Left lobe of liver (tissue), 2 donors: ENCODE measurements around the gene LPCAT3. TPM values are rescaled to one million over a fixed set of nuclear protein-coding genes. Genes with fewer than 3 reads are reported as not detected.
"Not testable (repeated sequence)": the region's sequence is repeated elsewhere in the genome, so short reads cannot be mapped to it uniquely, and the experiment has no call there.

Source experiments
- ATAC-seq: fragments of 200-7000 bp; cut with Tn5 transposase; one replicate; pipeline ENCODE4 v1.9.1; 2020; ENCODE audit warnings: mild to moderate bottlenecking, moderate library complexity
- DNase-seq: peaks from one replicate; pipeline ENCODE4 v3.0.0-alpha.2; 2020; ENCODE audit warnings: low spot score
- total RNA-seq: library from RNA; stranded (reverse); gene quantifications from one replicate; pipeline ENCODE4 v1.2.1, GENCODE V29; 2021
- donor health status: DM: no; HTN: no; CAD: no; lungs with moderate emphysema.
- donor health status: DM: no; HTN: yes; CAD: no.

Gene LPCAT3
- total RNA-seq, 1 donor from 2014 or later: 54.3 TPM

DNA sequence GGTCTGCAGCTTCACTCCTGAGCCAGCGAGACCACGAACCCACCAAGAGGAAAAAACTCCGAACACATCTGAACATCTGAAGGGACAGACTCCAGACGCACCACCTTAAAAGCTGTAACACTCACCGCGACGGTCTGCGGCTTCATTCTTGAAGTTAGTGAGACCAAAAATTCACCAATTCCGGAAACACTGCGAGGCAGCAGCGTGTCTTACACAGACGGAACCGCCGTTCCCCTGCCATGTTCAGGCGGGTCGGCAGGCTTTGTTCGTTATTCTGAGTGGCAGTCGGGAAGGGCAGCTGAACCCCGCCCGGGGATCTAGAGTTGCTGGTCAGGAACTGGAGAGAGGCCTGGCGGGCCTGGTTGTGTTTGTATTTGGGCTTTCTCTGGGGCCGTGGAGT is 20.3 kb upstream of the LPCAT3 start:
- ATAC-seq (no peak), DNase-seq (no peak)

DNA sequence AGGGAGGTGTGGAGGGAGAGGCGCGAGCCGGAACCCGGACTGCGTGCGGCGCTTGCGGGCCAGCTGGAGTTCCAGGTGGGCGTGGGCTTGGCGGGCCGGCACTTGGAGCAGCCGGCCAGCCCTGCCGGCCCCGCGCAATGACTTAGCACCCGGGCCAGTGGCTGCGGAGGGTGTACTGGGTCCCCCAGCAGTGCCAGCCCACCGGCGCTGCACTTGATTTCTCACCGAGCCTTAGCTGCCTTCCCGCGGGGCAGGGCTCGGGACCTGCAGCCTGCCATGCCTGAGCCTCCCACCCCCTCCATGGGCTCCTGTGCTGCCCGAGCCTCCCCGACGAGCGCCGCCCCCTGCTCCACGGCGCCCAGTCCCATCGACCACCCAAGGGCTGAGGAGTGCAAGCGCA is 19.1 kb upstream of the LPCAT3 start:
- not testable (repeated sequence) for ATAC-seq, DNase-seq

- DNase-seq (no peak), ATAC-seq (no peak)
These were observed 17.2 kb upstream of the LPCAT3 start for GRCh38 chr12:7035463-7035862.

GRCh38 chr12:7034464-7034863 is 16.2 kb upstream of the LPCAT3 start:
- DNase-seq: peak; percentile 18
- no peak for ATAC-seq

DNA sequence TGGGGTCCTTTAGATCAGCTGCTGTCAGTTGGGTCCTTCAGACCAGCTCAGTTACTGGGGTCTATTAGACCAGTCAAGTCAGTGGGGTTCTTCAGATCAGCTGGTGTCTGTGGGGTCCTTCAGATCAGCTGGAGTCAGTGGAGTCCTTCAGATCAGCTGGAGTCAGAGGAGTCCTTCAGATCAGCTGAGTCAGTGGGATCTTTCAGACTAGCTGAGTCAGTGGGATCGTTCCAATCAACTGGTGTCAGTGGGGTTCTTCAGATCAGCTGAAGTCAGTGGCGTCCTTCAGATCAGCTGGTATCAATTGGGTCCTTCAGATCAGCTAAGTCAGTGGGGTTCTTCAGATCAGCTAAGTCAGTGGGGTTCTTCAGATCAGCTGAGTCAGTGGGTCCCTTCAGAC is 14.7 kb upstream of the LPCAT3 start:
- no peak for DNase-seq
- no peak for ATAC-seq

DNA sequence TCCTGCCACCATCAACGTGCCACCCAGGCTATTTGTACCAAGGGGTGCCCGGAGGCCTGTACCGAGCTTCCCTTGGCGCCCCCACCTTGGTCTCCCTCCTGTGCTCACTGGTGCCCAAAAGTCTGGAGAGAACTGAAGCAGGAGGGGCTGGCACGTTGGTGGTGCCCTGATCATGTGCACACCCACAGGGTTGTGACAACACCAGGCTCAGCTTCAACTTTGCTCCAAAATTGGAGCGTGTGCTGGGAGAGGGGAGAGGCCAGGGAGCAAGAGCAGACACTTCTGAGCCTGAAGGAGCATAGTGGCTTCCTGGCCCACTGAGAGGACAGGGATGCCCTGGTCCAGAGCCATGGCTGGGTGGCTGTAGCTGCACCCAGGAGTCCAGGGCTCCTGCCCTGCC is 13.0 kb upstream of the LPCAT3 start:
- ATAC-seq (no peak), DNase-seq (peak; percentile 38)

- DNase-seq (no peak), ATAC-seq (no peak)
These were observed 8.6 kb upstream of the LPCAT3 start for GRCh38 chr12:7026854-7027253.

DNA sequence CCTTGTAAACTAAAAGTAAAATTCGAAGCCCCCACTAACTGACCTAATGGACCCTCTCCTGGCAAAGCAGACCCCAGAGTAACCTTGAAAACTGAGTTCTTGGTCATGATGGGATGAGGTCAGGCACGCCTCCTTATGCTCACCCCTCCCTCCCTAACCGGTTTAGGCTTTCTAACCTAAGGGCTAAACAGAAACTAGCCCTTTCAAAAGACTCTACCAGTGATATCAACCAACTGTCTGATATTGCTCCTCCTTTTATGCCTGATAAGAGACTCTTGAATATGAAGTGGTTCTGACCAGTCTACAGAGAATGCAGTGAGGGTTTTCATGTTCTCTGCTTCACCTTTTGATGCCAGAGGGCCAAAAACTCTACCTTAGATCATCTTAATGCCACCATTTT is 4.8 kb upstream of the LPCAT3 start:
- no peak for DNase-seq
- ATAC-seq: no peak

DNA sequence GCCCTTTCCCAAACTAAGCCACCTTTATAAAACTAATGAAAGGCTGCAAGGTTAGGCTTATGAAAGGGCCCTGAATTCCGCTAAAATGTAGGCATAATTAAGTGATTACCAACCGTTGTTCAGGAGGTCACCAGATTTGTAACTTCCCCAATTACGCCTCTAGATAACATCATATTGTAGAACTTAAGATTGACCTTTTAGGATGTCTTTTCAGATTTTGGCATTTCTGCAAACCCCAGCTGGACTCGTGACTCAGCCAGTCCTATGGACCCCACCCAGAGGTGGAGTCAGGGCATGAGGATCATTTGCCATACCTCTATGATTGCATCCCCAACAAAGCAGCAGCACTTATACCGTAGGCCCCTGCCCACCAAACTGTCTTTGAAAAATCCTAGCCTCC is 3.7 kb upstream of the LPCAT3 start:
- no peak for ATAC-seq
- DNase-seq: no peak

- no peak for DNase-seq
These were observed 830 bp upstream of the LPCAT3 start for GRCh38 chr12:7019043-7019569.

GRCh38 chr12:7017870-7018349 is 366 bp downstream of the LPCAT3 start:
- ATAC-seq (peak; percentile 37), DNase-seq (no peak)

More at GRCh38 chr12:7019043-7019569, 830 bp upstream of the LPCAT3 start:
- ATAC-seq: no peak

GRCh38 chr12:7016958-7017571 is 1.2 kb downstream of the LPCAT3 start:
- DNase-seq (peak; percentile 19), ATAC-seq (no peak)

- ATAC-seq (no peak), DNase-seq (peak; percentile 15)
These were observed 2.5 kb downstream of the LPCAT3 start for GRCh38 chr12:7015555-7016370.

GRCh38 chr12:7013101-7013500 is 5.2 kb downstream of the LPCAT3 start:
- DNase-seq: peak; percentile 22
- ATAC-seq: no peak

DNA sequence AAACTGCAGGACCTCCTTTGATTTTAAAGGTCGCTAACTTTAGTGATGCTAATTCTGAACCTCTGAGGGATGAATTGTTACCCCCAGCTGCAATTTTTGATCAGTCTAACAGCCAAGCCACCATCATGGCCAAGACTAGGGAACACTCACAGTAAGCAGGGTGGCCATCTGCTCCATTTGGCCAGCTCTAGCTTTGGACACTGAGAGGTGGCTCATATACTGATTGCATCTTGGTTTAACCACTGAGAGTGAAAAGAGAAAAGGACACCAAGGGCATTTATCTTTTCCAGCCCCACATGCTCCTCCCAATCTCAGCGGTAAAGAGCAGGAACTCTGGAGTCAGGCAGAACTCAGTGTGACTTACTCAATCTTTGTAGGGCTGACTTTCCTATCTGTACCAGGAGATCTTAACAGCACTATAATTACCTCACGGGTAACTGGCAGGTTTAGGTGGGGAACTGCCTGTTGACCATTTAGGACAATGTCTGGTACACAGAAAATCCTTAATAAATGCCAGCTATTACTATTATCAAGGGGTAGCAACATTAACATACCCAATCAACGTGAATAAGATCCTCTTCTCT is 6.2 kb downstream of the LPCAT3 start:
- ATAC-seq: peak; percentile 45
- DNase-seq: no peak

GRCh38 chr12:7011398-7011797 is 6.9 kb downstream of the LPCAT3 start:
- DNase-seq, ATAC-seq: not testable (repeated sequence)

GRCh38 chr12:7009512-7009911 is 8.8 kb downstream of the LPCAT3 start:
- DNase-seq: no peak
- ATAC-seq: no peak

DNA sequence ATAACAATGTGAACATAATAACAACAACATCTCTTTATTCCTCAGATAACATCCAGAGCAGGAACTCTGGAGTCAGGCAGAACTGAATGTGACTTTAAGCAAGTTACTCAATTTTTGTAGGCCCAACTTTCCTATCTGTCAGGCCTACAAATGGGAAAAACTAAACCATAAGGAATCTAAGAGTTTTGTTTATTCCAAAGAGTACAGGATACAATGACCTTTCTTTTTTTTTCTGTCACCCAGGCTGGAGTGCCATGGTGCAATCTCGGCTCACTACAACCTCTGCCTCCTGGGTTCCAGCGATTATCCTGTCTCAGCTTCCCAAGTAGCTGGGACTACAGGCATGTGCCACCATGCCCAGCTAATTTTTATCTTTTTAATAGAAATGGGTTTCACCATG is 9.4 kb downstream of the LPCAT3 start:
- ATAC-seq: peak; percentile 42
- DNase-seq: peak; percentile 39

DNA sequence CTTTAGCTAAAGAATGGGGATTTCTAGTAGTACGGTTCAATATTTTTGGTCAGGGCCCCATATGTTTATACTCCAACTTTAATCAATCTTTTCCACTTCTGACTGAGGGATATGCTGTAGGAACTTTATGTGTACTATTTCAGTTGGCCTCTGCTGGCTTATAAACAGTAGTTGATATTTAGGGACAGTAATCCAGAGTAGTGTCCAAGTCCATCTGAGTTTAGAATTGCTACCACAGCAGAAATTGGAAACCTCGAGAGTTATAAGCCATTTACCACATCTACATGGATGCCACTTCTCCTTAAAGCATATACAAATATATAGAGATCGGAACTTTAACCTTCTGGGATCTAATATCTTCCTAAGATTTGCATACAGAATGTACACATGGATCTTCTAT is 11.6 kb downstream of the LPCAT3 start:
- ATAC-seq (no peak), DNase-seq (no peak)

DNA sequence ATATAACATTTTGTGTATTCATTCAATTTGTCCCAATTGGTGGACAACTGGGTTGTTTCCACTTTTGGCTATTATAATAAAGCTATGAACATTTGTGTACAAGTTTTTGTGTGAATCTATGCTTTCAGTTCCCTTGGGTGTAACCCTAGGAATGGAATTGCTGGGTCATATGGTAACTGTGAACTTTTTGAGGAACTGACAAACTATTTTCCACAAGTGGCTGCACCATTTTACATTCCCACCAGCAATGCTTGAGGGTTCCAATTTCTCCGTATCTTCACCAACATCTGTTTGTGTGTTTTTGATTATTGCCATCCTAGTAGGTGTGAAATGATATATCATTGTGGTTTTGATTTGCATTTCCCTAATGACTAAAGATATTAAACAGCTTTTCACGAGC is 13.0 kb downstream of the LPCAT3 start:
- ATAC-seq (no peak), DNase-seq (no peak)

DNA sequence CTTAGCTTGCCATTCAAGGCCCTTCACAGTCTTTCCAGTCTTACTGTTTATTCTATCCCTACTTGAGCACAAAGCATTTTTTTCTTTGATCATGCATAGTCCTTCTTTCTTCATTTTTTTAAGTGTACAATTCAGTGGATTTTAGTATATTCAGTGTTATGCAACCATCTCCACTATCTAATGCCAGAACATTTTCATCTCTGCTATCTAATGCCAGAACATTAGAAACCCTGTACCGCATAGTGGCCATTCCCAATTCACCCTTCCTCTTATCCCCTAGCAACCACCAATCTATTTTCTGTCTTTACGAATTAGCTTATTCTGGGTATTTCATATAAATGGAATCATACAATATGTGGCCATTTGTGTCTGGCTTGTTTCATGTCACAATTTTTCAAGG is 13.4 kb downstream of the LPCAT3 start:
- DNase-seq (no peak), ATAC-seq (peak; percentile 64)
